Caco-2 (cell line): ENCODE measurements around the gene GPR39. TPM values are rescaled to one million over a fixed set of nuclear protein-coding genes. Genes with fewer than 3 reads are reported as not detected.

ENCODE experiments used
- BruUV-seq: library from RNA; stranded (reverse); fragments of 400-500 nt; replicated peaks from 2 replicates; lab custom pipeline; 2021; lab: Mats Ljungman, UMichigan
- CTCF ChIA-PET: fragments of 300-600 bp; sonication (Branson Sonifier 250); formaldehyde crosslinking; loops from one replicate; lab custom pipeline; 2022; ENCODE audit warnings: antibody characterized with exemption; lab: Charles Lee
- POLR2A ChIA-PET: fragments of 300-600 bp; sonication (Branson Sonifier 250); formaldehyde crosslinking; loops from one replicate; lab custom pipeline; 2022; ENCODE audit warnings: antibody characterized with exemption; lab: Charles Lee
- DNase-seq, 2 experiments: peaks; one replicate each; pipeline versions ENCODE4 v3.0.0 to v3.0.0-alpha.2; 2020 to 2022
- H3K27me3 ChIP-seq: replicated peaks from 2 replicates; pipeline ENCODE4 v1.6.0; 2011; ENCODE audit warnings: low read length; ENCODE audit not compliant: control insufficient read depth, insufficient read depth
- H3K36me3 ChIP-seq: 2 replicates; pipeline ENCODE4 v1.5.1; 2011; ENCODE audit warnings: low read length; ENCODE audit not compliant: control insufficient read depth, insufficient read depth
- H3K4me1 ChIP-seq: fragments of 250-450 bp; sonication (Bioruptor Pico); 2 replicates; pipeline ENCODE4 v1.5.1; 2020; ENCODE audit warnings: mild to moderate bottlenecking
- H3K4me3 ChIP-seq: 2 replicates; pipeline ENCODE4 v1.5.1; 2011; ENCODE audit warnings: low read depth, mild to moderate bottlenecking, control low read depth, low read length
- H3K9me3 ChIP-seq: fragments of 250-450 bp; sonication (Bioruptor Pico); 2 replicates; pipeline ENCODE4 v1.5.1; 2020; ENCODE audit warnings: mild to moderate bottlenecking, moderate library complexity
- H3K27ac Mint-ChIP-seq: one replicate; pipeline ENCODE4 v1.8.0; 2022; ENCODE audit warnings: mixed read lengths; ENCODE audit not compliant: unreplicated experiment
- H3K27me3 Mint-ChIP-seq: one replicate; pipeline ENCODE4 v1.8.0; 2022; ENCODE audit warnings: mixed read lengths; ENCODE audit not compliant: insufficient read depth, unreplicated experiment
- H3K36me3 Mint-ChIP-seq: one replicate; pipeline ENCODE4 v1.8.0; 2022; ENCODE audit warnings: mild to moderate bottlenecking, mixed read lengths; ENCODE audit not compliant: insufficient read depth, unreplicated experiment
- H3K4me1 Mint-ChIP-seq: one replicate; pipeline ENCODE4 v1.8.0; 2022; ENCODE audit warnings: low read depth, mixed read lengths; ENCODE audit not compliant: unreplicated experiment
- H3K4me3 Mint-ChIP-seq: one replicate; pipeline ENCODE4 v1.8.0; 2022; ENCODE audit warnings: mild to moderate bottlenecking, moderate library complexity, mixed read lengths; ENCODE audit not compliant: unreplicated experiment
- H3K9me3 Mint-ChIP-seq: one replicate; pipeline ENCODE4 v1.8.0; 2022; ENCODE audit warnings: mixed read lengths; ENCODE audit not compliant: unreplicated experiment
- CTCF ChIP-seq, 2 experiments: fragments of 200-600 bp in 1 of 2; IDR thresholded peaks; 1 replicate in 1 of 2; 2 replicates in 1 of 2; pipeline versions ENCODE4 v1.5.1 to v1.8.0; 2011 to 2022; ENCODE audit warnings: antibody characterized with exemption in 1 of 2, control low read depth in 1 of 2, inconsistent platforms in 1 of 2, low read depth in 1 of 2, low read length in 1 of 2, mild to moderate bottlenecking in 1 of 2, moderate library complexity in 1 of 2; ENCODE audit not compliant: insufficient read depth in 1 of 2, severe bottlenecking in 1 of 2, unreplicated experiment in 1 of 2
- intact Hi-C: fragments of 100-400 bp; cut with micrococcal nuclease; formaldehyde crosslinking; loops from one replicate; pipeline ENCODE4 v1.10.0; 2022; ENCODE audit not compliant: unreplicated experiment
- total RNA-seq: library from RNA; stranded (reverse); gene quantifications from 2 replicates; pipeline ENCODE4 v1.2.3, GENCODE V29; 2022

The GPR39 gene
- total RNA-seq, 1 experiment from 2014 or later = 26.8 TPM

- BruUV-seq = no TSS peak
- no peaks in the 10 kb centered on the region for H3K4me1 ChIP-seq
- no peaks in the 10 kb centered on the region; the same call in none of the 2 replicates for H3K36me3 ChIP-seq
- no peaks in the 10 kb centered on the region for H3K27me3 ChIP-seq
- peaks cover 11% of the 10 kb centered on the region for H3K36me3 Mint-ChIP-seq
- intact Hi-C loops = no loop called here
- peaks cover 19% of the 10 kb centered on the region for H3K9me3 ChIP-seq
- POLR2A ChIA-PET = no interaction called here
- H3K27ac Mint-ChIP-seq = no peak overlapping the region
- CTCF ChIA-PET = no interaction called here
- no peak for TF ChIP-seq CTCF (IDR thresholded peaks at IDR 0.05; ENCODE audit: insufficient read depth in 1 of 2, low read depth in 1 of 2, low read length in 1 of 2, severe bottlenecking in 1 of 2, unreplicated experiment in 1 of 2)
- DNase-seq = no peak
- H3K4me1 Mint-ChIP-seq = no peaks in the 10 kb centered on the region
- no peak overlapping the region for H3K4me3 Mint-ChIP-seq
- no peaks in the 10 kb centered on the region for H3K27me3 Mint-ChIP-seq
- H3K4me3 ChIP-seq = no peak overlapping the region
- peaks cover 35% of the 10 kb centered on the region for H3K9me3 Mint-ChIP-seq
Measured at GRCh38 chr2:132463719-132464118, 47.1 kb downstream of the GPR39 start.

- no peaks in the 10 kb centered on the region; the same call in 1 of the 2 replicates for H3K36me3 ChIP-seq
- peaks cover 27% of the 10 kb centered on the region for H3K9me3 Mint-ChIP-seq
Measured at GRCh38 chr2:132465917-132466316, 49.3 kb downstream of the GPR39 start.

GRCh38 chr2:132466428-132467028 is 49.9 kb downstream of the GPR39 start:
- Histone ChIP-seq H3K4me1 (no peaks in the 10 kb centered on the region), H3K9me3 (peaks cover 19% of the 10 kb centered on the region), H3K36me3 (no peaks in the 10 kb centered on the region; the same call in 1 of the 2 replicates), H3K27me3 (no peaks in the 10 kb centered on the region), H3K4me3 (no peak overlapping the region)
- Mint-ChIP-seq H3K4me3 (no peak overlapping the region), H3K9me3 (peaks cover 27% of the 10 kb centered on the region), H3K4me1 (no peaks in the 10 kb centered on the region), H3K27me3 (no peaks in the 10 kb centered on the region), H3K36me3 (peaks cover 5% of the 10 kb centered on the region), H3K27ac (no peak overlapping the region)
- ChIA-PET CTCF (no interaction called here), POLR2A (no interaction called here)
- no peak for DNase-seq
- intact Hi-C loops = no loop called here
- BruUV-seq = no TSS peak
- TF ChIP-seq CTCF (IDR thresholded peaks at IDR 0.05; ENCODE audit: insufficient read depth in 1 of 2, low read depth in 1 of 2, low read length in 1 of 2, severe bottlenecking in 1 of 2, unreplicated experiment in 1 of 2) = no peak

More at GRCh38 chr2:132465917-132466316, 49.3 kb downstream of the GPR39 start:
- intact Hi-C loops = no loop called here
- Histone ChIP-seq H3K4me3 (no peak overlapping the region), H3K4me1 (no peaks in the 10 kb centered on the region), H3K27me3 (no peaks in the 10 kb centered on the region), H3K9me3 (peaks cover 19% of the 10 kb centered on the region)
- ChIA-PET POLR2A (no interaction called here), CTCF (no interaction called here)
- BruUV-seq = no TSS peak
- DNase-seq = no peak
- H3K36me3 Mint-ChIP-seq = peaks cover 5% of the 10 kb centered on the region
- no peak for TF ChIP-seq CTCF (IDR thresholded peaks at IDR 0.05; ENCODE audit: insufficient read depth in 1 of 2, low read depth in 1 of 2, low read length in 1 of 2, severe bottlenecking in 1 of 2, unreplicated experiment in 1 of 2)
- H3K27me3 Mint-ChIP-seq = no peaks in the 10 kb centered on the region
- H3K4me1 Mint-ChIP-seq = no peaks in the 10 kb centered on the region
- no peak overlapping the region for H3K4me3 Mint-ChIP-seq
- H3K27ac Mint-ChIP-seq = no peak overlapping the region
